ENCODE data around the gene TRPV2. TPM values are rescaled to one million over a fixed set of nuclear protein-coding genes. Genes with fewer than 3 reads are reported as not detected.

TRPV2 gene
- total and polyA plus RNA-seq, 3 donors from 2014 or later = 7.1 to 7.7 (median 7.6) TPM

- no peak overlapping the region for H3K4me3 ChIP-seq
- intact Hi-C loops (cut with DNase I; ENCODE audit: low total_unique reads) = no loop called here
- no peaks in the 10 kb centered on the region for H3K9me3 ChIP-seq
- WGBS, 2 donors = 48 to 67% methylated on average over 2 of the region's 2 CpGs
- DNase-seq = no peak
- TF ChIP-seq POLR2A (IDR thresholded peaks at IDR 0.05) (no peak), CTCF (IDR thresholded peaks at IDR 0.05) (no peak)
- no peaks in the 10 kb centered on the region for H3K27me3 ChIP-seq
- H3K27ac ChIP-seq = peak overlapping the region; percentile 93 to 97
- H3K36me3 ChIP-seq (ENCODE audit: low read depth, missing control alignments) = no peaks in the 10 kb centered on the region
- peaks cover 13% of the 10 kb centered on the region for H3K4me1 ChIP-seq
Measured at GRCh38 chr17:16377941-16378341, 37.4 kb upstream of the TRPV2 start.

GRCh38 chr17:16378636-16379282 is 36.6 kb upstream of the TRPV2 start:
- intact Hi-C loops (cut with DNase I; ENCODE audit: low total_unique reads) = no loop called here
- peak overlapping the region; percentile 93 to 97 for H3K27ac ChIP-seq
- no peaks in the 10 kb centered on the region for H3K27me3 ChIP-seq
- WGBS, 2 donors = 48 to 67% methylated on average over 17 of the region's 17 CpGs
- DNase-seq = peak; percentile 26
- TF ChIP-seq CTCF (IDR thresholded peaks at IDR 0.05) (no peak), POLR2A (IDR thresholded peaks at IDR 0.05) (no peak)
- peak overlapping the region in 1 of 2 donors; percentile 82 for H3K4me3 ChIP-seq
- no peaks in the 10 kb centered on the region for H3K9me3 ChIP-seq
- peaks cover 13% of the 10 kb centered on the region for H3K4me1 ChIP-seq
- H3K36me3 ChIP-seq (ENCODE audit: low read depth, missing control alignments) = no peaks in the 10 kb centered on the region

- peaks cover 13% of the 10 kb centered on the region for H3K4me1 ChIP-seq
- 44 to 55% methylated on average over 8 of the region's 8 CpGs for WGBS, 2 donors
- no peaks in the 10 kb centered on the region for H3K9me3 ChIP-seq
- DNase-seq = peak; percentile 36
- peak overlapping the region; percentile 75 to 82 for H3K4me3 ChIP-seq
- TF ChIP-seq POLR2A (IDR thresholded peaks at IDR 0.05) (no peak), CTCF (IDR thresholded peaks at IDR 0.05) (no peak)
- H3K27ac ChIP-seq = peak overlapping the region; percentile 93 to 97
- no peaks in the 10 kb centered on the region for H3K36me3 ChIP-seq (ENCODE audit: low read depth, missing control alignments)
- H3K27me3 ChIP-seq = no peaks in the 10 kb centered on the region
- intact Hi-C loops (cut with DNase I; ENCODE audit: low total_unique reads) = no loop called here
Measured at GRCh38 chr17:16379654-16380053, 35.7 kb upstream of the TRPV2 start.

GRCh38 chr17:16380640-16381495 is 34.5 kb upstream of the TRPV2 start, which contains the start of gene UBB:
Gene UBB, plus strand, starts transcription at chr17:16381091. Its CDS starts 817 bp downstream, at chr17:16381908.
- Histone ChIP-seq H3K4me3 (peak within 1 kb of the TSS; percentile 75 to 82), H3K27me3 (no peaks in the 10 kb centered on the region), H3K36me3 (ENCODE audit: low read depth, missing control alignments) (no peaks in the 10 kb centered on the region), H3K4me1 (peaks cover 13% of the 10 kb centered on the region), H3K9me3 (no peaks in the 10 kb centered on the region), H3K27ac (peak within 1 kb of the TSS; percentile 93 to 97)
- WGBS, 2 donors = 1 to 2% methylated on average over 65 to 67 of the region's 67 CpGs
- TF ChIP-seq CTCF (IDR thresholded peaks at IDR 0.05) = no peak
- peak; percentile 97 for TF ChIP-seq POLR2A (IDR thresholded peaks at IDR 0.05)
- DNase-seq = peak; percentile 98
- intact Hi-C loops (cut with DNase I; ENCODE audit: low total_unique reads) = no loop called here

Measured in testis (tissue), 3 donors.